GM12875 (cell line): ENCODE measurements around the gene ENPEP.

Experiments
- H3K4me3 ChIP-seq: one replicate; pipeline ENCODE4 v1.5.1; 2011; ENCODE audit warnings: low read depth, low read length, control low read depth
- CTCF ChIP-seq: IDR thresholded peaks from 2 replicates; pipeline ENCODE4 v1.5.1; 2011; ENCODE audit warnings: low read depth, mild to moderate bottlenecking, control low read depth, inconsistent platforms, low read length, moderate library complexity, borderline replicate concordance; ENCODE audit not compliant: insufficient read depth

ENPEP gene

DNA sequence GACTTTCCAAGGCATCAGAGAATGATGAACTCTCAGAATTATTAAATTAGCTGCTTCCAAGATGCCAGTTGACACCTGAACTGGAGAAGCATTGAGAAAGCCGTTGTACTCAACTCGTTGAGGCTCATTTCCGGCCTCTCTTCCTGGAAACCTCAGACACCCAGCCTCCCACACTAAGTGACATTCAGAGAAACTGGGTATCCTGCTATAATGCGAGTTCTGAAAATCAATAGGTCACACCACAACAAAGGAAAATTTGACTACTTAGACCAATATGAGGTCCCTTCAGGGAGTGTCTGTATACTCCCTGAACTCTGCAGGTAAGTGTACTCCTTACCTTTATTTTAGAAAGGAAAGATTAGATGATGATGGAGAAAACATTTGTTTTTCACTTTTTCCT, 51.2 kb downstream of the ENPEP start:
- no peak for TF ChIP-seq CTCF
- H3K4me3 ChIP-seq = no peak overlapping the region

DNA sequence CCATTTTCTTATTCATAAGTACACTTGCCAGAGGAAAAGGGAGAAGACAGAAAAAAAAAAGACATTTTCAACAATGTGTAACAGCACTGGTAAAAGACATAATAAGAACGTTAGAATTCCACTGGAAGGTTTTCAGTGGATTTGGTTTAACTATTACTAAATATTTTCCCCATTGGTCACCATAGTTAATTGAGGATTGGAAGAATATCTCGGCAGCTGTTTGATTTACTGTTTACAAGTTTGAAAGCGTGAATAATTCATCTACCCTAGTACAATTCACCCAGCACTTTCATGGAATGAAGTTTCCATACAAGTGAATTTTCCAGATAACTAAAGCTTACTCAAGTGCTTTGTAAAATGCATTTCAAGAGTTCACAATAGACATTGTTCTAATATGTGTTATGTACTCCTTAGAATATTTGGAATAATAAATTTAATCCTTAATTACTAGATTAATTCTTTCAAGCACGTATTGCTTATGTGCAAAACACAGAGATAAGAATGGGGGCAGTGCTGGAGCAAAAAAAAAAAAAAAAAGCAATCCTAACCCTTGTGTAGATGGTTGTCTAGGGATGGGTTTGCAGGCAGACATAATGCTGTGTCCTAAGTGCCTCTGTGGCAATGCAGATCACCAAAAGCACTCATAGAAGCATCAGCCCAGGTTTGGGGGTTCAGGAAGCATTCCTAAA, 57.1 kb downstream of the ENPEP start:
- no peak overlapping the region for H3K4me3 ChIP-seq
- no peak for TF ChIP-seq CTCF

GRCh38 chr4:110533590-110533910, 57.6 kb downstream of the ENPEP start:
- no peak overlapping the region for H3K4me3 ChIP-seq
- TF ChIP-seq CTCF = no peak

- TF ChIP-seq CTCF = no peak
- no peak overlapping the region for H3K4me3 ChIP-seq
Observed at GRCh38 chr4:110533940-110534339, 58.0 kb downstream of the ENPEP start.

GRCh38 chr4:110540581-110540980, 64.6 kb downstream of the ENPEP start:
- H3K4me3 ChIP-seq = no peak overlapping the region
- no peak for TF ChIP-seq CTCF

DNA sequence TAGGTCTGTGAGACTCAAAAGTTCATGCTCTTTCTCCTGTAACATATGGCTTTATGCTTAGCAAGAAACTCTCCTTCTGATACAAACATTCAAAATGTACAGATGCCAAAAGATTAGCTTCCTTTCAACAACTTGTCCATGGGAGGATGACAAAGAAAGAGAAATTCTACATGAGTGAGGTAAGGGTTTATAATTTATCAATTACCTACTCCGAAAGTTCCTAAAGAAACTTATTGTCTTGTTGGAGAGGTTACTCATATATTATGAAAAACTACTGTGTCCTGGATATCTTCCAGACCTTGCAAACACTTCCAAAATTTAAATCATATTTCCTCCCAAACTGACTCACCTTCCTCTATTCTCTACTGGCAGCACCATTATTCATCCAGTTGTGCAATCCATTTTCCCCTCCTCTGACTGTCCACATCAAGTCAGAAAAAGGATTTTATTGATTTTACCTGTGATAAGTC, 65.1 kb downstream of the ENPEP start:
- H3K4me3 ChIP-seq = no peak overlapping the region
- TF ChIP-seq CTCF = no peak

- no peak for TF ChIP-seq CTCF
- no peak overlapping the region for H3K4me3 ChIP-seq
Observed at GRCh38 chr4:110543577-110543976, 67.6 kb downstream of the ENPEP start.
